ENCODE measurements around the gene PYGB. TPM values are rescaled to one million over a fixed set of nuclear protein-coding genes. Genes with fewer than 3 reads are reported as not detected.

PYGB gene
- total RNA-seq, 4 donors from 2014 or later, result 63.7 to 94.6 (median 82.4) TPM

GRCh38 chr20:25269833-25270170 lies 21.9 kb downstream of the PYGB start:
- no peak for TF ChIP-seq CTCF (IDR thresholded peaks at IDR 0.05)
- no peak for DNase-seq (ENCODE audit: low spot score)
- no peak for ATAC-seq (ENCODE audit: low FRiP score)

- ATAC-seq (ENCODE audit: low FRiP score) (no peak), DNase-seq (ENCODE audit: low spot score) (peak; percentile 6)
- TF ChIP-seq CTCF (IDR thresholded peaks at IDR 0.05), result no peak
Observed at GRCh38 chr20:25270829-25271251, 23.0 kb downstream of the PYGB start.

GRCh38 chr20:25271486-25272222 lies 23.8 kb downstream of the PYGB start:
- TF ChIP-seq CTCF (IDR thresholded peaks at IDR 0.05), result no peak
- DNase-seq (ENCODE audit: low spot score) (peak; percentile 15), ATAC-seq (ENCODE audit: low FRiP score) (no peak)

GRCh38 chr20:25272223-25273000 lies 24.5 kb downstream of the PYGB start:
- no peak for TF ChIP-seq CTCF (IDR thresholded peaks at IDR 0.05)
- no peak for ATAC-seq (ENCODE audit: low FRiP score)
- DNase-seq (ENCODE audit: low spot score), result peak; percentile 20

- no peak for DNase-seq (ENCODE audit: low spot score)
- no peak for ATAC-seq (ENCODE audit: low FRiP score)
- TF ChIP-seq CTCF (IDR thresholded peaks at IDR 0.05), result no peak
Observed at GRCh38 chr20:25273046-25273445, 25.2 kb downstream of the PYGB start.

- DNase-seq (ENCODE audit: low spot score) (peak; percentile 19), ATAC-seq (ENCODE audit: low FRiP score) (no peak)
- no peak for TF ChIP-seq CTCF (IDR thresholded peaks at IDR 0.05)
Observed at GRCh38 chr20:25273541-25274358, 25.9 kb downstream of the PYGB start.
